Measurements from ENCODE around the gene ELAVL1. TPM values are rescaled to one million over a fixed set of nuclear protein-coding genes. Genes with fewer than 3 reads are reported as not detected.

ELAVL1 gene
- total and polyA plus RNA-seq, 9 of the 15 experiments (the other 6 are each of a cell fraction or from before 2014, with no cell fraction given), result 4.3 to 172 (median 69.2) TPM

DNA sequence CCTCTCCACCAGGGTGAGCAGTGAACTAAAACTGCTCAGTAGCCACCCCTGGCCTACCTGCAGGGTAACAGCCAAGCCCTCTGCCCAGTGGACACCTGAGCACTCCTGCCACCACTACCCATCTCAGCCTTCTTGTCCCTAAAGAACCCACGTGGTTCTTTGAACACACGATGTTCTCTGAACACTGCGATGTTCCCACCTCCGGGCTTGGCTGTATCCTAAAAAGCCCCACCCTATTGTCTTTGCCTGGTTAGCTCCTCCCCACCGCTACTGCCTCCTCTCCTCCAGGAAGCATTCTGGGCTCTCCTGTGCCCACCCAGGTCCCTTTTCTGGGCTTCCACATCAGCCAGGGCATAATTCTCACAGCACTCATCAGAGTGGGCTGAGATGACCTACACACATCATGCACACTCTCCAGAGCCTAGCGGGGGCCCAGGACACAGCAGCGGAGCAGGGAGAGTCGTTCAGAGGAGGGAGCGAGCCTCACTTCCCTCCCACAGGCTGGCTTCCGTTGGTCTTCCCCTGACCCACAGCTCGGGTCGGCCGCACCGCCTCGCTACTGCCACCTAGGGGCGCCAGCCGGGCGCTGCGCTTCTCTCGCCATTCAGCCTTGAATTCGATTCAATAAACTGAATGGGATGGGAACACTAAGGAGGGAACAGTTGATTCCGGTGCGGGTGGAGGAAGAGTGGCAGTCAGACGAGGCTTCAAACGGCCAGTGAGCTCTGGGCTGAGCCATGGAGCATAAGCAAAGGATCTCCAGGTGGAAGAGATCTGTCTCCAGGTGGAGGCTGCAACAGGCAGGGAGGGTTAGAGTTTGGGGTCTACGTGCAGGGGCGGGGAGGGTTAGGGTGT lies 3.2 kb downstream of the ELAVL1 start (continued):
- TF ChIP-seq ELK1 (CRISPR knock-in tag; IDR thresholded peaks at IDR 0.05) (no peak), TAF1 (IDR thresholded peaks at IDR 0.05; ENCODE audit: control insufficient read depth, extremely low read depth, insufficient read depth, low read length, severe bottlenecking) (no peak), ZFP36 (IDR thresholded peaks at IDR 0.05; ENCODE audit: low read depth, low read length, partially characterized antibody) (no peak), ZNF584 (CRISPR knock-in tag; IDR thresholded peaks at IDR 0.05; ENCODE audit: low read depth) (no peak)
- TF ChIP-seq, protein P1, sequence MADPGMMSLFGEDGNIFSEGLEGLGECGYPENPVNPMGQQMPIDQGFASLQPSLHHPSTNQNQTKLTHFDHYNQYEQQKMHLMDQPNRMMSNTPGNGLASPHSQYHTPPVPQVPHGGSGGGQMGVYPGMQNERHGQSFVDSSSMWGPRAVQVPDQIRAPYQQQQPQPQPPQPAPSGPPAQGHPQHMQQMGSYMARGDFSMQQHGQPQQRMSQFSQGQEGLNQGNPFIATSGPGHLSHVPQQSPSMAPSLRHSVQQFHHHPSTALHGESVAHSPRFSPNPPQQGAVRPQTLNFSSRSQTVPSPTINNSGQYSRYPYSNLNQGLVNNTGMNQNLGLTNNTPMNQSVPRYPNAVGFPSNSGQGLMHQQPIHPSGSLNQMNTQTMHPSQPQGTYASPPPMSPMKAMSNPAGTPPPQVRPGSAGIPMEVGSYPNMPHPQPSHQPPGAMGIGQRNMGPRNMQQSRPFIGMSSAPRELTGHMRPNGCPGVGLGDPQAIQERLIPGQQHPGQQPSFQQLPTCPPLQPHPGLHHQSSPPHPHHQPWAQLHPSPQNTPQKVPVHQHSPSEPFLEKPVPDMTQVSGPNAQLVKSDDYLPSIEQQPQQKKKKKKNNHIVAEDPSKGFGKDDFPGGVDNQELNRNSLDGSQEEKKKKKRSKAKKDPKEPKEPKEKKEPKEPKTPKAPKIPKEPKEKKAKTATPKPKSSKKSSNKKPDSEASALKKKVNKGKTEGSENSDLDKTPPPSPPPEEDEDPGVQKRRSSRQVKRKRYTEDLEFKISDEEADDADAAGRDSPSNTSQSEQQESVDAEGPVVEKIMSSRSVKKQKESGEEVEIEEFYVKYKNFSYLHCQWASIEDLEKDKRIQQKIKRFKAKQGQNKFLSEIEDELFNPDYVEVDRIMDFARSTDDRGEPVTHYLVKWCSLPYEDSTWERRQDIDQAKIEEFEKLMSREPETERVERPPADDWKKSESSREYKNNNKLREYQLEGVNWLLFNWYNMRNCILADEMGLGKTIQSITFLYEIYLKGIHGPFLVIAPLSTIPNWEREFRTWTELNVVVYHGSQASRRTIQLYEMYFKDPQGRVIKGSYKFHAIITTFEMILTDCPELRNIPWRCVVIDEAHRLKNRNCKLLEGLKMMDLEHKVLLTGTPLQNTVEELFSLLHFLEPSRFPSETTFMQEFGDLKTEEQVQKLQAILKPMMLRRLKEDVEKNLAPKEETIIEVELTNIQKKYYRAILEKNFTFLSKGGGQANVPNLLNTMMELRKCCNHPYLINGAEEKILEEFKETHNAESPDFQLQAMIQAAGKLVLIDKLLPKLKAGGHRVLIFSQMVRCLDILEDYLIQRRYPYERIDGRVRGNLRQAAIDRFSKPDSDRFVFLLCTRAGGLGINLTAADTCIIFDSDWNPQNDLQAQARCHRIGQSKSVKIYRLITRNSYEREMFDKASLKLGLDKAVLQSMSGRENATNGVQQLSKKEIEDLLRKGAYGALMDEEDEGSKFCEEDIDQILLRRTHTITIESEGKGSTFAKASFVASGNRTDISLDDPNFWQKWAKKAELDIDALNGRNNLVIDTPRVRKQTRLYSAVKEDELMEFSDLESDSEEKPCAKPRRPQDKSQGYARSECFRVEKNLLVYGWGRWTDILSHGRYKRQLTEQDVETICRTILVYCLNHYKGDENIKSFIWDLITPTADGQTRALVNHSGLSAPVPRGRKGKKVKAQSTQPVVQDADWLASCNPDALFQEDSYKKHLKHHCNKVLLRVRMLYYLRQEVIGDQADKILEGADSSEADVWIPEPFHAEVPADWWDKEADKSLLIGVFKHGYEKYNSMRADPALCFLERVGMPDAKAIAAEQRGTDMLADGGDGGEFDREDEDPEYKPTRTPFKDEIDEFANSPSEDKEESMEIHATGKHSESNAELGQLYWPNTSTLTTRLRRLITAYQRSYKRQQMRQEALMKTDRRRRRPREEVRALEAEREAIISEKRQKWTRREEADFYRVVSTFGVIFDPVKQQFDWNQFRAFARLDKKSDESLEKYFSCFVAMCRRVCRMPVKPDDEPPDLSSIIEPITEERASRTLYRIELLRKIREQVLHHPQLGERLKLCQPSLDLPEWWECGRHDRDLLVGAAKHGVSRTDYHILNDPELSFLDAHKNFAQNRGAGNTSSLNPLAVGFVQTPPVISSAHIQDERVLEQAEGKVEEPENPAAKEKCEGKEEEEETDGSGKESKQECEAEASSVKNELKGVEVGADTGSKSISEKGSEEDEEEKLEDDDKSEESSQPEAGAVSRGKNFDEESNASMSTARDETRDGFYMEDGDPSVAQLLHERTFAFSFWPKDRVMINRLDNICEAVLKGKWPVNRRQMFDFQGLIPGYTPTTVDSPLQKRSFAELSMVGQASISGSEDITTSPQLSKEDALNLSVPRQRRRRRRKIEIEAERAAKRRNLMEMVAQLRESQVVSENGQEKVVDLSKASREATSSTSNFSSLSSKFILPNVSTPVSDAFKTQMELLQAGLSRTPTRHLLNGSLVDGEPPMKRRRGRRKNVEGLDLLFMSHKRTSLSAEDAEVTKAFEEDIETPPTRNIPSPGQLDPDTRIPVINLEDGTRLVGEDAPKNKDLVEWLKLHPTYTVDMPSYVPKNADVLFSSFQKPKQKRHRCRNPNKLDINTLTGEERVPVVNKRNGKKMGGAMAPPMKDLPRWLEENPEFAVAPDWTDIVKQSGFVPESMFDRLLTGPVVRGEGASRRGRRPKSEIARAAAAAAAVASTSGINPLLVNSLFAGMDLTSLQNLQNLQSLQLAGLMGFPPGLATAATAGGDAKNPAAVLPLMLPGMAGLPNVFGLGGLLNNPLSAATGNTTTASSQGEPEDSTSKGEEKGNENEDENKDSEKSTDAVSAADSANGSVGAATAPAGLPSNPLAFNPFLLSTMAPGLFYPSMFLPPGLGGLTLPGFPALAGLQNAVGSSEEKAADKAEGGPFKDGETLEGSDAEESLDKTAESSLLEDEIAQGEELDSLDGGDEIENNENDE (IDR thresholded peaks at IDR 0.05; ENCODE audit: low read depth, low read length), result no peak
